Uterus (tissue), 2 donors: Measurements from ENCODE around the gene TPST2.

Experiments
- CTCF ChIP-seq, 4 experiments: fragments of 200-600 bp in 2 of 4; fragments of 450-650 bp in 2 of 4; sonication (generic) in 2 of 4; IDR thresholded peaks; one replicate each; pipeline ENCODE4 v1.5.1; 2016 to 2019; ENCODE audit warnings: antibody characterized with exemption in 4 of 4, mild to moderate bottlenecking in 2 of 4, moderate library complexity in 1 of 4
- POLR2A ChIP-seq, 2 donors: fragments of 450-650 bp; IDR thresholded peaks; one replicate each; pipeline ENCODE4 v1.6.1; 2016; ENCODE audit warnings: antibody characterized with exemption in 2 of 2, mild to moderate bottlenecking in 1 of 2, moderate library complexity in 1 of 2

GRCh38 chr22:26545827-26546226, 44.1 kb downstream of the TPST2 start:
- TF ChIP-seq CTCF (IDR thresholded peaks at IDR 0.05) (no peak), POLR2A (IDR thresholded peaks at IDR 0.05) (no peak)
